DLD1 (cell line): ENCODE data around the gene TTC16.

Source experiments
- in situ Hi-C: cut with HindIII; loops from 2 replicates; pipeline ENCODE4 v1.10.0; 2017; ENCODE audit warnings: low sequenced_read_pairs

The TTC16 gene

DNA sequence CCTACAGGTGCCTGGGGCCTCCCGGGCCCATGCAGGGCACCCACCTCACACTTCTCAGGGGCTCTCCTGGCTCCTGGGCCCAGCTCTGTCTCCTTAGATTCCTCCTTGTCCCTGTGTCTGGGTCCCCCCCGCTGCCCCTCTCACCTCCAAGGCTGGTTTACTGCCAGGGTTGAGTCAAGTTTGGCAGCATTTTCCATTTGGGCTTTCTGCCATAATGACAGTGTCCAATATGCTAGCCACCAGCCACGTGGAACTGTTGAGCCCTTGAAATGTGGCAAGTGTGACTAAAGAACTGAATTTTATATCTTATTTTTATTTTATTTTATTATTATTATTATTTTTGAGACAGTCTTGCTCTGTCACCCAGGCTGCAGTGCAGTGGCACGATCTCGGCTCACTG, 1.9 kb downstream of the TTC16 start:
- in situ Hi-C loops = no loop called here

GRCh38 chr9:127720031-127720864, 4.4 kb downstream of the TTC16 start:
- in situ Hi-C loops = no loop called here

DNA sequence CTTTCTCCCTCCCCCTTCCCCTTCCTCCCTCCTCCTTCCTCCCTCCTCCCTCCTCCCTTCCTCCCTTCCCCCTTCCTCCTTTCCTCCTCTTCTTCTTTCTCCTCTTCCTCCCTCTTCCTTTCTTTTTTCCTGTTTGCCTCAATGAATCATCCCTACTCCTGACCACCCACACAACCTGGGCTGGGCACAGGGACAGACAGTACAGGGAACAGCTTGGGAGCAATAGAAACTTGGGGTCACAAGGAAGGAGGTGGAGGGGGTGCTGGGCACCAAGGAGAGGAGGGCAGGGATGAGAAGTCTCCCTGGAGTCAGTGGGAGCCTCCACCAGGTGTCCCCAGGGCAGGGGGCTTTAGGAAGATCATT, 5.0 kb downstream of the TTC16 start:
- in situ Hi-C loops = no loop called here

DNA sequence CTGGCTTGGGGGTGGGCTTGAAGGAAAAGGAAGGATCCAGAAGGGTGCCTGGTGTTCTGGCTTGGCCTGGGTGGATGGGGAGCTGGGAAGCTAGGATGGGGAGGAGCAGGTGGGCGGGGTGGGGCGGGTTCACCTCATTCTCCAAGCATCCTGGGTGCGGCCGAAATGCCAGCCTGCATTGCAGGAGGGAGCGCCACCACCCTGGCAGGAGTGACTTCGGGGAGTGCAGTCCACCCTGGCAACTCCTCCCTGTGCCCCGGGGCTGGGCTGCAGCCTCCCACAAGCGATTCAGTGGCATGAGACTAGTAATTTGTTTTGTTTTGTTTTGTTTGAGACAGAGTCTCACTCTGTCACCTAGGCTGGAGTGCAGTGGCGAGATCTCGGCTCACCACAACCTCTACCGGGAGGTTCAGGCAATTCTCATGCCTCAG, 5.5 kb downstream of the TTC16 start:
- in situ Hi-C loops = no loop called here

- in situ Hi-C loops = no loop called here
Observed at GRCh38 chr9:127722055-127722745, 6.3 kb downstream of the TTC16 start.

- in situ Hi-C loops = no loop called here
Observed at GRCh38 chr9:127723013-127723412, 7.1 kb downstream of the TTC16 start.

DNA sequence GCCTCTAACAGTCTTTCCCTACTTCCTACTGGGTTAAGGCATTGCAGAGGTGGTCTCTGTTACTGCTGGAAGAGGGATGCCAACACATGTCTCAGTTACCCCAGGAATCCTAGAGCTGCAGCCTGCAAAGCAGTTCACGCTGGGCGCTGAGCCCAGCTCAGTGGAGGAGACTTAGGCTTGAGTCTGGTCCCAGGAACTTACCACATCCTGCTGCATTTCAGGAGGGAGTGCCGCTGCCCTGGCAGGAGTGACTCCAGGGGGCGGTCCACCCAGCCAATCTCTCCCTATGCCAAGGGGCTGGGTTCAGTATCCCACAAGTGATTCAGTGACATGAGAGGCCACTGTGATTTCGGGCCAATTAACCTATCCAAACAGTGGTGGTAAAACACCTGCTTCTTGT, 7.6 kb downstream of the TTC16 start:
- in situ Hi-C loops = no loop called here

DNA sequence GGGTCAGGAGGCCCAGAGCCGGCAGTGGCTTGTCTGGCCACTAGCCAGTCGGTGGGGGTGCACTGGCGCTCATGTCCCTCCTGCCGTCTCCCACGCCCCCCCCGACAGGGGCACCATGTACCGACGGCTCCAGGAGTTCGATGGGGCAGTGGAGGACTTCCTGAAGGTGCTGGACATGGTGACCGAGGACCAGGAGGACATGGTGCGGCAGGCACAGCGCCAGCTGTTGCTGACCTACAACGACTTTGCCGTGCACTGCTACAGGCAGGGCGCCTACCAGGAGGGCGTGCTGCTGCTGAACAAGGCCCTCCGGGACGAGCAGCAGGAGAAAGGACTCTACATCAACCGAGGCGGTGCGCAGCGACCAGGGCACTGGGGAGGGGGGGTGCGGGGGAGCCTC, 8.1 kb downstream of the TTC16 start:
- in situ Hi-C loops = no loop called here

GRCh38 chr9:127726871-127727270, 11.0 kb downstream of the TTC16 start:
- in situ Hi-C loops = no loop called here

DNA sequence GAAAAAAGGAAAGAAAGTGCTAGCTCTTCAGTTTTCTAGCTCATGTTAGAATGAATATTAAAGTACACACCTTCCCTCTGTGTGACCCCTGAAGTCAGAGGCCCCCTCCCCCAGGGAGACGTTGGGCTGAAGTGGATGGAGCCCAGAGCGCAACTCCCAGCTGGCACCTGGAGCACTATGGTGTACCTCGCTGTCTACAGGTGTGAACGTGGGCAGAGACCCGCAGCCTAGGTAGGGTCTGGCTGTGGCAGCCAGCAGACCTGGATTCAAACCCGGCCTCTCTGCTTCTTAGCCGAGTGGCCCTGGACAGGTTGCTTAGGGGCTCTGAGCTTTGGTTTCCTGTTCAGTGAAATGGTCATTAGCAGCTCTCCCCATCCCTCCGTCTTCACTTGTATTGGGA, 12.9 kb downstream of the TTC16 start:
- in situ Hi-C loops = no loop called here

GRCh38 chr9:127729522-127730256, 13.8 kb downstream of the TTC16 start:
- in situ Hi-C loops = no loop called here

DNA sequence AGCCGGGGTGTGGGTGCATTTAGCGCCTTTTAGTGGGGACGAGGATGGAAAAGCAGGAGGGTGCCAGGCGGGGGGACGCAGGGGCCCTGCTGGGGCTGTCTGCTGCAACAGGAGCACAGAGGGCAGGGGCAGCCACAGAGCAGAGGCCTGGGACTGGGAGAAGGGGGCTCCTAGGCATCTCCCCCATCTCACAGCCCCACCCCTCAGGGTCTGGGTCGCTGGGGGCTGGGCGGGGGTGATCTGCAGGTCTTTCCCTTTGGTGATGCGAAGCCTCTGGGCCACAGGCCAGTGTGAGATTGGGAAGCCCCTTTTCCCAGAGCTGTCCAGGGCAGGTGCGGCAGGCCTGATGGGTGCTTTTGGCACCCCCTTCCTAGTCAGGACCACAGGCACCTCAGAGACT, 14.4 kb downstream of the TTC16 start:
- in situ Hi-C loops = no loop called here

GRCh38 chr9:127730799-127731410, 15.0 kb downstream of the TTC16 start:
- in situ Hi-C loops = no loop called here

DNA sequence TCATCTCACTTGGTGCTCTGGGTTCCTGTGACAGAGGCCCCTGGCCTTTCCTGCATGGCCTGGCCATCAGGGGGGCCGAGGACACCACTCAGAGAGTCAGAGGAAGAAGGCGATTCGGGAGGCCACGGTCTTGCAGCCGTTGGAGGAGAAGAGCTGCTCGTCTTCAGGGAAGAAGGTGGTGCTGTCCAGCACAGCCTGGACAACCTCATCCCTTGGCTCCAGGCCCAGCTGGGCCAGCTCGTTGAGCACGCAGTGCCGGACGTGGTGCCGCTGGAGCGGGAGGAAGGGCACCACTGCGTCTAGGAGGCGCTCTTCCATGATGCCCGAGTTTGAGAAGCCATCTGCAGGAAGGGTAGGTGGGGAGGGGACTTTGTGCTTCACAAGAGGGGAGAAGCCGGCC, 16.1 kb downstream of the TTC16 start:
- in situ Hi-C loops = no loop called here

- in situ Hi-C loops = no loop called here
Observed at GRCh38 chr9:127732444-127732843, 16.6 kb downstream of the TTC16 start.

- in situ Hi-C loops = no loop called here
Observed at GRCh38 chr9:127733614-127734013, 17.7 kb downstream of the TTC16 start.

DNA sequence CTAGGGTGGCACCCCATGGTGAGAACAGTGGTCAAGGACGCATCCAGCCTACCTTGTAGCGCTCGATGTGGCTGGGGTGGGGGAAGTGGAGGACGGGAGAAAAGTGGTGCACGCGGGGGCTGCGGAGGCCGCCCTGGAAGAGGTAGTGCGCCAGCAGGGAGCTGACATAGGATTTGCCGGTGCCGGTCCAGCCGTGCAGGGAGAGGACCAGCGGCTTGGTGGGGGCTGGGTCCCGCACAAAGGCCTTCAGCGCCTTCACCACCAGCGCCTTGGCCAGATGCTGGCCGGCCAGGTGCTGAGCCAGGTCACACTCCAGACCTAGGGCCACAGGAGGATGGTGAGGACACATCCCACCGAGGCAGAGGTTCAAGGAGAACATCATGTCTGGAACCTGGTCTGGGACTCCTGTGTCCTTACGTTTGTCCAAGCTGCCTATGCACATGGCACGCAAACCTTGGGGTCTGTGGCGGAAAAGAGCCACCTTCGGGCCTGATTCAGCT, 18.4 kb downstream of the TTC16 start:
- in situ Hi-C loops = no loop called here

DNA sequence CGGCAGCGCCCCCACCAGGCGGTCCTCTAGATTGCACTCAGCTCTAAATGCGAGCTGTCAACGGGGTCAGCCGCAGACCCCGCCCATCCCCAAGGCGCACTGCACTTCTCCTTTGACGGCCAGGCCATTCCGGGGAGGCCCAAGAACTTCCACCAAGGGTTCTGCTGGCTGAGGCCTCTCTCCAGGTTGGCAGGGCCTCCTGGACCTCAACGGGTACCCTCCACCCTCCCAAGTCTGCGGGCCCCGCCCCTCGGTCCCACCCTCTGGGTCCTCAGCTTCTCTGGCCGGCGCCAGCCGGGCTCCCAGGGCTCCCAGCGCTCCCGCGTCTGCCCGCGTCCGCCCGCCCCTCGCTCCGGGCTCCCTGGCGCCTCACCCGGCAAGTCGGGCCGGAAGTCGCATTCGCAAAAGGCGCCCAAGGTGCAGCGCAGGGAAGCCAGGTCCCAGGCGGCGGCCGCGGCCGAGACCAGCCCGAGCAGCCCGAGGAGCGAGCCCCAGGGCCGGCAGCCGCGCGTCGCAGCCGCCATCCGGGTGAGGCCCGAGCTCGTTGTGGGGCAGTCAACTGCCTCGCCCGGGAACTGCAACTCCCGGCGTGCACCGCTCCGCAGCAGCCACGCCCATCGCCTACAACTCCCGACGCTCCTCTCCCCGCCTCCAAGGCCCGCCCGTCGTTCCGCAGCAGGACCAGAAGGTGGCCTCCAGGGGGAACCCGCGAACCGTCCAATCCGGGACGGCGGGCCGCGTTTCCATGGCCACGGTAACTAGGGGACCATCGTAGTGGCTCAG, 19.1 kb downstream of the TTC16 start, which contains the start of gene TOR2A:
Gene TOR2A (minus strand): TSS at position 548 of the 783 bp plus-strand sequence. CDS start 24 bp downstream, at position 524.
- in situ Hi-C loops = no loop called here

GRCh38 chr9:127735530-127736185, 19.8 kb downstream of the TTC16 start:
- in situ Hi-C loops = no loop called here

DNA sequence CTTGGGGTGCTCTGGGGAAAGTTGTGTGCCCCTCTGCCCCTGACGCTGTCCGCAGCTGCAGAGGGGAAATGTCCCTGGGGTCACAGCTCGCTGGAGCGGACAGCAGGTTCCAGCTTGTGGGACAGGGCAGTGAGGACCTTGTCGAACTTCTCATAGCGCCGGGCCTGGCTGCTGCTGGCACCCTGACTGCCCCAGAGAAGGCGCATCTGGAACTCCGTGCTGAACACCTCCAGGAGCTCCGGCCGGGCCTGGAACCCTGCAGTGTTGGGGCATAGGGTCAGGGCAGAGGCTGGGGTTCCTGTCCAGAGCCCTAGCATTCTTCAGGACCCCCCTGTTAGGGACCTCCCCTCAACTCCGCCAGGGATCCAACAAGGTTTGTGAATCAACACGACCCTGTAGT, 22.8 kb downstream of the TTC16 start:
- in situ Hi-C loops = no loop called here
